GM19455 (cell line): ENCODE results near the gene CNTN5.

ENCODE experiments used
- ATAC-seq: cut with Tn5 transposase; IDR thresholded peaks from one replicate; pipeline ENCODE4 v1.9.1; 2021; ENCODE audit not compliant: unreplicated experiment

Gene CNTN5

DNA sequence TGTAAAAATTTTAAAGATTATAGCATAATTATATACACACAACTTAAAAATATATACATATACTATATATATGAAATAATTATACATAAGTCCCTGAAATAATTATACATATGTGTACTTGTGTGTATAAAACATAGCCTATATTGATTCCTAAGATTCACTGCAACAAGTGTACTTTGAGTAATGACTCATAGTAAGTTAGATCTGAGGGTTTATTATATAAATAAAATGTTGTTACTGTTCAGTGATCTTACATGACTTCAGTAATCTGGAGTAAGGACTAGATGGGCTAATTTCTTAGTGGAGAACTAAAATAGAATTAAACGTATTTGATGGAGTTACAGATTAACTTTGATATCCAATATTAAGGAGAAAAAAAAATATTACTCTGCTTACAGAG lies 350.5 kb downstream of the CNTN5 start:
- ATAC-seq, result no peak

- no peak for ATAC-seq
These were observed 355.7 kb downstream of the CNTN5 start for GRCh38 chr11:99376463-99376862.

DNA sequence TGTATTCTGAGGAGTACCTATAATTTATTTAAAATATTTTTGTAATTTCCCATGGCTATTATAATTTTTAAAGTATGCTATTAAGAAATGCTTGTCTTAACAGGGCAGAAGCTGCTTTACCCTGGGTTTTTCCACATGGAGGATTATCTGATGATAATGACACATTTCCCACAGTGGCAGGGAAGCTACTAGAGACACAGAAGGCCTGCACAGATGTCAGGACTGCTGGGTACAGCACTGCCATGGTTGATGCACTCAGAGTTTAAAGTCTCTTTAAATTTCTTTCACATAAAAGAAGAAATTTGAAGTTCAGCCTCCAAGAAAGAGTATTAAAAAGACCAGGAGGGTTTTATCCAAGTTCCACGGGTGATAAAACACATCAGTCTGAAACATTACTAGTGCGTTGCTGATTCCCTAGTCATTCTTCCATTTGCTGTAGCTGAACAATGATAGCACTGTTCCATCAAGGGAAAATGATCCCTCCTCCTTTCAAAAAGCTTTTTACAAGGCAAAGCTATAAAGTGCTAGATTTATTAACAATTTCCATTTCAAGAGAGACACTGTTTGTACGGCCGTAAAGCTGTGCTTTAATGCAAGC lies 363.0 kb downstream of the CNTN5 start:
- no peak for ATAC-seq

- no peak for ATAC-seq
These were observed 370.5 kb downstream of the CNTN5 start for GRCh38 chr11:99391245-99391644.

DNA sequence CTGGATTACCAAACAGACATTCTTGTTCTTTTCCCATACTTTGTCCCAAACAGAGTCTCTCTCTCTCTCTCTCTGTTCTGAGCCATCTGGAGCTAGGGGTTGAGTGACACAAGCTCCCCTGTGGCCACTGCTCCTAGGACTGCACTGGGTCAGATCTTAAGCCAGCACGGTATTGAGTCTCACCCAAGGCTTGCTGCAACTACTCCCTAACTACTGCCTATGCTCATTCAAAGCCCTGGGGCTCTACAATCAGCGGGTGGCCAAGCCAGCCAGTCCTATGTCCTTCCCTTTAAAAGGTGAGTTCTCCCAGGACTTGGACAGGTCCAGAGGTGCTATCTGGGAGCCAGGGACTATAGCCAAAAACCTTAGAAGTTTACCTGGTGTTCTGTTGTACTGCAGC lies 385.6 kb downstream of the CNTN5 start:
- no peak for ATAC-seq

- no peak for ATAC-seq
These were observed 389.9 kb downstream of the CNTN5 start for GRCh38 chr11:99410636-99411035.

- no peak for ATAC-seq
These were observed 398.4 kb downstream of the CNTN5 start for GRCh38 chr11:99418927-99419720.

- no peak for ATAC-seq
These were observed 399.2 kb downstream of the CNTN5 start for GRCh38 chr11:99419991-99420390.

GRCh38 chr11:99422581-99423427 lies 402.1 kb downstream of the CNTN5 start:
- ATAC-seq, result no peak

GRCh38 chr11:99423428-99423983 lies 402.8 kb downstream of the CNTN5 start:
- ATAC-seq, result no peak

- ATAC-seq, result no peak
These were observed 403.8 kb downstream of the CNTN5 start for GRCh38 chr11:99424313-99425084.

DNA sequence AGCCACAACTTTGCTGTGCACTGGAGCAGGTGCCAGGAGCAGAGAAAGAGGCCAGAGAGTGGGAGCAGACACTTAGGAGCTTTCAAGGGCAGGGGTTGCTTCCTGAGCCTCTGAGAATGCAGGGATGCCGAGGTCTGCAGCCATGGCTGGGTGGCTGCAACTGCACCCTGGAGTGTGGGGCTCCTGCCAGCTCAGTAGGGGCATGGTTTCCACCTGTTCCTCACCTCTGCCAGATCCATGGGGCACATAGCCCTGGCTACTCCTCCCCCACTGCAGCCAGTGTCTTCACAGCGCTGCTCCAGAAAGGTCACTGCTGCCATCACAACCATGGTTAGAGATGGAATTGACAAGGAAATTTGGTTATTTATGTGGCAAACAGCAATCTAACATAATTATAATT lies 404.8 kb downstream of the CNTN5 start:
- ATAC-seq, result no peak

DNA sequence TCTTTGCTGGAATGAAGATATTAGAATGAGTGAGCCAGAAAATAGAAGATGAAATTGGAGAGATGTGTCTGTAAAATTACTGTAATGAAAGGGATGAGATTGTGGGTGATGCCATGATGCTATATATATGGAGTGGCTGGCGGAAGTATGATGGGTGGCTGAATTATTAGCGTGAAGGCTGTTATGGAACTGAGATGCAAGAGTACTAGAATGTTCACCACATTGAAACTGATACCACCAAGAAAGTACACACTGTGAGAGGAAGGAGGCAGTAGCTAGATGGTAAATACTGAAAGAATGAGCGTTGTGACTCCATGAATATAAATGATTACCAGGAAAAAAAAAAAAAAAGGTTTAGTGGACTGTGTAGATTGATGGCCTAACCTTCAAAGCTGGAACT lies 411.9 kb downstream of the CNTN5 start:
- no peak for ATAC-seq

DNA sequence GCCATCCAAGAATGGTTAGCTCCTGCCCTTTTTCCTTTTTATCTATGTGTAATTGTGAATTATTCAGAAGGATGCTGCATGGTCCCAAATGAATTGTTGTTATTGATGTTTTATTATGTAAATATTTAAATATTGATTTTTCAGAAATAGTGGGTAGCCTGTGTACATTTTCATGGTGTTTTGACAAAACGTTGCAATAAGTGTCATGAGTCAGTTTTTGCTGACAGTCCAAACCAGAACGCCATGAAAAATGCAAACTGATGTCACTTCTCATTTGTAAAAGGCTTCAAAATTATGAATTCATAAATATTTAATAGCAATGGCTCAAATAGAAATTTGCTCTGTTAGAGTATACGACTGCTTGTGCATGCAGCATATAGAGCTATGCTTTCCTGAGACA lies 422.5 kb downstream of the CNTN5 start:
- no peak for ATAC-seq

DNA sequence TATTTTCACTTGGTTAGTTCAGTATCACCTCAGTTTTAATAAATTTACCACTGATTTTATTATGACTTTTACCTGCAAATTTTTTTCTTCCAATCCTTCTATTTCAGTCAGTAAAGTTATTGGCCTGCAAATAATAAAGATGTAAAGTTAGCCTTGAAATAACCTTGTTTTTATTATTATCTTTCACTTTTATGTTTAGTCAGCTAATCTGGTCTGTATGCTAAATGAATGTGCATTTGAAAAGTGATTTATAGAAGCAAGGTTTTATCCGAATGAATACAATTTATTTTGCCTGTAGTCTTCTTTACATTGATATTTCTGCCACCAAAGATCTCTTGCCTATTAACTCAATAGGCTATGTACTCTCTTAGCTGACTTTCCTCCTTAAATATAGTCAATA lies 425.7 kb downstream of the CNTN5 start:
- no peak for ATAC-seq

DNA sequence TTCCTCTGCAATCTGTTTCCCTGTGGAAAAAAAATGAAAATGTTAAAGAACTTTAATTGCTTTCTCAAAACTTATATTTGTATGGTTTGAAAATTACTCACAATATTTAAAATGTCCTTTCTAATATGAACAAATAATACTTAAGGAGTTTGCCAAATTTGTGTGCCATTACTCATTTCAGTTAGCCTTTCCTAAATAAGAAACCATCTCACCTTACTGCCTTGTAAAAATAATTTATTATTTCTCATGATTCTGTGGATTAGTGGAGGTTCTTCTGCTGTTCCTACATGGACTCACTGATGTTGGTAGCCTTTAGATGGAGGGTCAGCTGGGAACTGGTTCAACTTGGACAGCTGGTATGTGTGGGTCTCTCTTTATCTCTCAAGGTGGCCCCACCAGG lies 428.6 kb downstream of the CNTN5 start:
- no peak for ATAC-seq

GRCh38 chr11:99452075-99452474 lies 431.3 kb downstream of the CNTN5 start:
- no peak for ATAC-seq

DNA sequence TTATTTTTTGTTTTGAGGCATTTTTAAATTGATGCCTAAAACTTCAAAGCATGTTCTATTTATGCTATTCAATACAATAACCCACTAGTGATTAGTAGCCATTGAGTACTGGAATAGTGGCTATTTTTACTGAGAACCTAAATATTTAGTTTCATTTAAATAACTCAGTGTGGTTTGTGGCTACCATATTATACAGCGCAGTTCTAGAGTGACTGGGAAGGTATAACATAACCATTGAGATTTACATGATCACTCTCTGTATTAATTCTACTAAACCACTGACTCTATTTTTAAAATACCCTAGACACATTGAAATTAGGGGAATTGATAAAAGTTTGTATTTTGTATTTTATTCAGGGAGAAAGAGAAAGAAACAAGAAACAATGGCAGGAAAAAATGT lies 441.2 kb downstream of the CNTN5 start:
- ATAC-seq, result no peak

- no peak for ATAC-seq
These were observed 444.2 kb downstream of the CNTN5 start for GRCh38 chr11:99464985-99465384.

- no peak for ATAC-seq
These were observed 468.8 kb downstream of the CNTN5 start for GRCh38 chr11:99489581-99489980.

DNA sequence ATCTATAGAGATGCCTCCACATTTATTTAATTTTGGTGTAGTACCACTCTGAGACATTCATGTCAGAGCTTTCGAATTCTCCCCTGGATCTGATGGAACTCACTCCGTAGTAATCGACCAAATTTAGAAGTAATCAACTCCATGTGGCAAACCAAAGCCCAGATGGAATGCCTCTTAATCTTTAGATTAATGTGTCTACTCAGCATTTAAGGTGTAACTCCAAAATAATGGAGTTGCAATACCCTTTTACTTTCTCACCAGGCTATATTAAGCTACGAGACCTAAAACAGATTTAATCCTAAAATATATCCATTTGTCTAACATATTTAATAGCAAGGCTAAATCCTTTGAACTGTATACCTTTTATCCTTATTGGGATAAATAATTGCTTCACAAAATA lies 473.3 kb downstream of the CNTN5 start:
- no peak for ATAC-seq
